Measurements from ENCODE around the gene FGF14.

Gene FGF14

DNA sequence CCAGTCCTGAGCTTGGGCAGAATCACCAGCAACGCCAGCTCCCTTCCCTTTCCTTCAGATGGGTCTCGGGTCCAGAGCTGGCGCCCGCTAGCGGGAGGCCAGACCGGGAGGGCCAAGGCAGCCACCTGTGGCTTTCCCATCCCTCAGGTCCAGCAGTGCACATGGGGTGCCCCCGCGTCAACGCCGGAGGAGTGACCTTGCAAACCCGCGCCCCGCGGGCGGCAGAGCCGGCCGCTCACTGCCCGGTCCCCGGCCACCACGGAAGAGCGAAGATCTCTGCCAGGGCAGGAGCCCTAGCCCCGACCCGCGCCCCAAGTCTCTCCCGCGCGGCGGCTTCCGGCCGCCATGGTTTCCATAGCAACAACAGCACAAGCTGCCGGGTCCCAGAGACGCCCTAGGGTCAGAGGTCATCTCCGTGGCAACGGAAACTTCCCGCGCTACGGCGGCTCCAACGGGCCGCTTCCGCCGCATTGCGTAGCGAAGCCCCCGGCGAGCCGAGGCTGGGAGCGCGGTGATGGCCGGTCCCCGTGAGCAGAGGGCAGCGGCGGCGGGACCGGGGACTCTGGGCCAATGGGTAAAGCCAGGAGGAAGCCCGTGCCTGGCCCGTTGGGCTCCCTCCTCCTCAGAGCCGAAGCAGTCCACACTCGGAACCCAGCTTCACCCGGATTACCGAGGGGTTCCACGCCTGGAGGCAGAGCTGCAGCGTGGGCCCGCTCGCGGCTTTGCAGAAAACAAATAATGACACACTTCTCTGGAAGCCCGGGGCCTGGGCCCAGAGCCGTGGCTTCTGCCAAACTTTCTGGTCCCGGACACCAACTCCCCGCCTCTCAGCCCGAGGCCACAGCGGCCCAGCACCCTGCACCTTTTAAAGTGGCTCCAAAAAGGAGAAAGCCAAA is 7.4 kb downstream of the FGF14 start:
- H3K27me3 ChIP-seq (ENCODE audit: low read length), result no peaks in the 10 kb centered on the region
- no peaks in the 10 kb centered on the region for H4K20me1 ChIP-seq (ENCODE audit: low read depth, low read length)
- no peaks in the 10 kb centered on the region for H3K36me3 ChIP-seq (ENCODE audit: low read length)
- H3K9me2 ChIP-seq (replicated peaks; ENCODE audit: insufficient read depth, low read length), result no peaks in the 10 kb centered on the region
- peak overlapping the region; percentile 95 for H2AFZ ChIP-seq (ENCODE audit: low read depth, low read length, severe bottlenecking)
- H3K79me2 ChIP-seq (ENCODE audit: insufficient read depth, low read length), result no peaks in the 10 kb centered on the region
- peak overlapping the region; percentile 57 for H3K9ac ChIP-seq (ENCODE audit: low read length)
- H3K4me2 ChIP-seq (ENCODE audit: low read depth, low read length, poor library complexity, severe bottlenecking), result peak overlapping the region; percentile 56
- H3K27ac ChIP-seq (ENCODE audit: low read depth, low read length), result no peak overlapping the region
- H3K9me3 ChIP-seq (ENCODE audit: insufficient read depth, low read length), result no peaks in the 10 kb centered on the region
- H3K4me3 ChIP-seq (ENCODE audit: insufficient read depth, low read length, poor library complexity, severe bottlenecking), result peak overlapping the region; percentile 67
- TF ChIP-seq EZH2phosphoT487 (conservative IDR thresholded peaks at IDR 0.05; ENCODE audit: low read length), result no peak
- TF ChIP-seq, protein P1, sequence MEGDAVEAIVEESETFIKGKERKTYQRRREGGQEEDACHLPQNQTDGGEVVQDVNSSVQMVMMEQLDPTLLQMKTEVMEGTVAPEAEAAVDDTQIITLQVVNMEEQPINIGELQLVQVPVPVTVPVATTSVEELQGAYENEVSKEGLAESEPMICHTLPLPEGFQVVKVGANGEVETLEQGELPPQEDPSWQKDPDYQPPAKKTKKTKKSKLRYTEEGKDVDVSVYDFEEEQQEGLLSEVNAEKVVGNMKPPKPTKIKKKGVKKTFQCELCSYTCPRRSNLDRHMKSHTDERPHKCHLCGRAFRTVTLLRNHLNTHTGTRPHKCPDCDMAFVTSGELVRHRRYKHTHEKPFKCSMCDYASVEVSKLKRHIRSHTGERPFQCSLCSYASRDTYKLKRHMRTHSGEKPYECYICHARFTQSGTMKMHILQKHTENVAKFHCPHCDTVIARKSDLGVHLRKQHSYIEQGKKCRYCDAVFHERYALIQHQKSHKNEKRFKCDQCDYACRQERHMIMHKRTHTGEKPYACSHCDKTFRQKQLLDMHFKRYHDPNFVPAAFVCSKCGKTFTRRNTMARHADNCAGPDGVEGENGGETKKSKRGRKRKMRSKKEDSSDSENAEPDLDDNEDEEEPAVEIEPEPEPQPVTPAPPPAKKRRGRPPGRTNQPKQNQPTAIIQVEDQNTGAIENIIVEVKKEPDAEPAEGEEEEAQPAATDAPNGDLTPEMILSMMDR (IDR thresholded peaks at IDR 0.05; ENCODE audit: insufficient read depth, low read length, poor library complexity, severe bottlenecking), result no peak
- no peaks in the 10 kb centered on the region for H3F3A ChIP-seq (ENCODE audit: insufficient read depth)

DNA sequence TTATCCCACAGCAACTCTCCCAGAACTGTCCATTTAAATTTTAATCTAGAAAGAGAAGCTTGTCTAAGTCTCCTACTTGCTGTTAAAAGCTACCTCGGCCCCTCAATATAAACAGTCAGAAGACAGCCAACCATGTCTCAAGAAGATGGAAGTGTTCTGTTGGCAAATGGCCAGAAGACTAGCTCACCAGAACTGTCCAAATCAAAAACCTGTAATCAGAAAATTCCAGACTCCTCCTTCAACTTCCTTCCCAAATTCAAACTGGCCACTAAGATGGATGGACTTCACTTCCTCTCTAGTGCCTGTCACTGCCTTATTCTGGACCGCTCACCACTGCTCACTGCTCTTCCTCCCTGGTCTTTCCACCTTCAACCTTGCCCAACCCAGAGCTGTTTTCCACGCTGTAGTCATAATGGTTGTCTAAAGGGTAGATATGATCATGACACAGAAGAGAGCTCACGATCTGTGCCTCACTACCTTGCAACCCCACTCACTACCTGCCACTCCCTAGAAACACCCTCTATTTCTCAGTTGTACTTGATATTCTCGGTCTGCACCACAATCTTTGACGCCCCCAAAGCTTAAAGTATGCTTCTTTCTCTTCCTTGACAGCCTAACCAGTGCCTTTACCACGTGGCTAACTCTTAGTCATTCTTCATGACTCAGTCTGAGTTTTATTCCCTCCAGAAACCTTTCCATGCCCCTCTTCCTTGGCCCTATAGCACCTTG is 9.2 kb downstream of the FGF14 start:
- Histone ChIP-seq H3K9me3 (ENCODE audit: insufficient read depth, low read length) (no peaks in the 10 kb centered on the region), H3F3A (ENCODE audit: insufficient read depth) (no peaks in the 10 kb centered on the region), H3K9ac (ENCODE audit: low read length) (no peak overlapping the region), H3K36me3 (ENCODE audit: low read length) (no peaks in the 10 kb centered on the region), H3K9me2 (replicated peaks; ENCODE audit: insufficient read depth, low read length) (no peaks in the 10 kb centered on the region), H3K27ac (ENCODE audit: low read depth, low read length) (no peak overlapping the region), H3K4me3 (ENCODE audit: insufficient read depth, low read length, poor library complexity, severe bottlenecking) (no peak overlapping the region), H4K20me1 (ENCODE audit: low read depth, low read length) (no peaks in the 10 kb centered on the region), H3K4me2 (ENCODE audit: low read depth, low read length, poor library complexity, severe bottlenecking) (no peak overlapping the region), H3K79me2 (ENCODE audit: insufficient read depth, low read length) (no peaks in the 10 kb centered on the region), H3K27me3 (ENCODE audit: low read length) (no peaks in the 10 kb centered on the region), H2AFZ (ENCODE audit: low read depth, low read length, severe bottlenecking) (no peak overlapping the region)
- TF ChIP-seq, protein P1 (IDR thresholded peaks at IDR 0.05; ENCODE audit: insufficient read depth, low read length, poor library complexity, severe bottlenecking), result no peak
- TF ChIP-seq EZH2phosphoT487 (conservative IDR thresholded peaks at IDR 0.05; ENCODE audit: low read length), result no peak

DNA sequence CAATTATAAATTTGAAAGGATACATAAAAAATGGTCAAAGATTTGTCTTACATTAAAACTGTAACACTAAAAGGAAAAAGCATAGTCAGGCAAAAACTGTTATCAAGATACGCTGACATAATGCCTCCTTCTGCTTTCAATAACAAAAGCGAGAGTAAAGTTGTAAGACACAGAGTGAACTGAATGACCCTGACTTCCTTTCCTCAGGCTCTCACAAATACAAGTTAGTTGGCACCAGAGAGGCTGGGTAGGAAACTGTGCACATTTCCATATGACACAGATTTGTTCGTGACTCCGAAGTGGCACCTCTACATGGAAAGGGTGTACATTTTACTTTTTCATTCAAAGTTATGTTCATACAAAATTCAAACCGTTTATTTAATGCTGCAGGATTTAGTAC is 15.4 kb downstream of the FGF14 start:
- no peaks in the 10 kb centered on the region for H3K27me3 ChIP-seq (ENCODE audit: low read length)
- no peak overlapping the region for H2AFZ ChIP-seq (ENCODE audit: low read depth, low read length, severe bottlenecking)
- H3K4me3 ChIP-seq (ENCODE audit: insufficient read depth, low read length, poor library complexity, severe bottlenecking), result no peak overlapping the region
- no peaks in the 10 kb centered on the region for H3K9me2 ChIP-seq (replicated peaks; ENCODE audit: insufficient read depth, low read length)
- no peaks in the 10 kb centered on the region for H3K9me3 ChIP-seq (ENCODE audit: insufficient read depth, low read length)
- H3F3A ChIP-seq (ENCODE audit: insufficient read depth), result no peaks in the 10 kb centered on the region
- no peaks in the 10 kb centered on the region for H3K79me2 ChIP-seq (ENCODE audit: insufficient read depth, low read length)
- no peak overlapping the region for H3K4me2 ChIP-seq (ENCODE audit: low read depth, low read length, poor library complexity, severe bottlenecking)
- no peak overlapping the region for H3K27ac ChIP-seq (ENCODE audit: low read depth, low read length)
- no peaks in the 10 kb centered on the region for H3K36me3 ChIP-seq (ENCODE audit: low read length)
- no peak overlapping the region for H3K9ac ChIP-seq (ENCODE audit: low read length)
- no peak for TF ChIP-seq EZH2phosphoT487 (conservative IDR thresholded peaks at IDR 0.05; ENCODE audit: low read length)
- TF ChIP-seq, protein P1 (IDR thresholded peaks at IDR 0.05; ENCODE audit: insufficient read depth, low read length, poor library complexity, severe bottlenecking), result no peak
- H4K20me1 ChIP-seq (ENCODE audit: low read depth, low read length), result no peaks in the 10 kb centered on the region
